ENCODE measurements around the gene NBEA. TPM values are rescaled to one million over a fixed set of nuclear protein-coding genes. Genes with fewer than 3 reads are reported as not detected.

Gene NBEA
- total RNA-seq, 2 donors from 2014 or later: 17.5 to 24.7 TPM

DNA sequence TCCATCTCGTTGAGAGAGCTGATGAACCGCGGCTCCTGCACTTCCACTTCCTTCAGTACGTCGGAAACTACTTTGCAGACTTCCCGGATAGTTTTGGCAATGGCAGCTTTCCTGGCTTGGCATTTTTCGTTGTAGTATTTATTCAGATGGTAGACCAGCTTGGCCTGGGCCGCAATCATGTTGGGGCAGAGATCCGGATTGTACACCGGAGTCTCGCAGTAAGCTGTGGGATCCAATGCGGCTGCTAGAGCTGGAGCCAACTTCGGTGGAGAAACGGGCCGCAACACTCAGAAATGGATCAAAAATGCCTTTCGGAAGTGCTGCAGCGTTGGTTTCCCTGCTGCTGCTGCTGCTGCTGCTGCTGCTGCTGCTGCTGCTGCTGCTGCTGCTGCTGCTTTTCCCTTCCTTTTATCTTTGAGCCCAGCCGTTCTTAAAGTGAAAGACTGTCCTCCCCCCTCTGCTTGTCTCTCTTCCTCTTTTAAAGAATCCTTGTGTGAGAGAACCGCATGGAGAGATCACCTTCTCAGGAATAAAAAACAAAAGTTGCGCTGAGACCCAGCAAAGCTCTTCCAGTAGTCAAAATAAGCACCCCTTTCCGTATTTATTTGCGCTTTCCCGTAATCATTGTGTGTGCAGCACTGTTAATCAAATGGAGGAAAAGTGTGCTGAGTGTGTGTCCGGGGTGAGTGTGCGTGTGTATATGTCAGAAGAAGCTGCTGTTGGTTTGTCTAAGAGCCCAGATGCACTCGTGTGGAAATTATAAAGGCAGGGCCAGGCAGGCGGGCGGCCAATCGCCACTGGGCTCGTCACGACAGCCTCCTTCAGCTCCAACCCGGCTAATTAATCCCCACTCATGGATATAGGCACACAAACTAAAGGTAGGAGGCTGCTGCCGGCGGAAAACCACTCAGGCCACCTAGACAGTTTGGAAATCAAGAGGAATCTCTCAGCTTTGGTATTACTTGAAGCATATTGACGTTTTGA, 534.2 kb downstream of the NBEA start, which contains the start of gene MAB21L1:
MAB21L1 (minus strand) TSS at position 730 of the 984 bp plus-strand sequence; CDS start at position 179, 551 bp downstream.
- DNase-seq (ENCODE audit: low spot score): no peak

DNA sequence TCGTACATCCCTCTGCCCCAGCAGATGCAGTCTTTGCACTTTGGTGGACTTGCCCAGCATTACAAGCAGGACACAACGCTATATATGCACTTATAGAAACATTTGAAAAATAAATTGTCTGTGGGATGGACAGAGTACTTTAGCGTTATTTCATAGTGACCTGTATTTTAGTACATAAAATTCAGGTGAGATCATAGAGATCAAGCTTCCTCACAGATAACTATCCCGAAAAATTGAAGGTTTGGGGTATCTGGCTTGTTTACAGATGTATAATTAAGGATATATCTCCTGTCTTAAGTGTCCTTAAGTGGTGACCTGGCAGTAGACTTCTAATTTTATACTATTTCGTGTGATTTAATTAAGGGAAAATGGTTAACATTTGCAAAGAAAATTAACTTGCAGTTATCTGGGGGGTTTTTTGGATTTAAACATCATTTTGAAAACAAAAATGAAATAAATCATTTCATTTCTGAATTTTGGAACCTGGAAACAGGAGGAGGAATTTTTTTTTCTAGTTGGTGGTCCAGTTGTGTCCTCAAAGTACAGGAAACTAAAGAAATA, 535.4 kb downstream of the NBEA start:
- H3K27ac ChIP-seq: no peak overlapping the region

More for the DNA sequence above, 534.2 kb downstream of the NBEA start, which contains the start of gene MAB21L1:
- TF ChIP-seq CTCF (IDR thresholded peaks at IDR 0.05): no peak
- Histone ChIP-seq H3K27me3 (no peaks in the 10 kb centered on the region), H3K4me1 (peaks cover 0 to 4% of the 10 kb centered on the region in 2 donors), H3K9me3 (no peaks in the 10 kb centered on the region), H3K4me3 (peak within 1 kb of the TSS; percentile 35 to 52), H3K27ac (peak within 1 kb of the TSS; percentile 48 to 52), H3K36me3 (no peaks in the 10 kb centered on the region)

GRCh38 chr13:35478271-35479037, 536.4 kb downstream of the NBEA start:
- TF ChIP-seq CTCF (IDR thresholded peaks at IDR 0.05): no peak
- no peak for DNase-seq (ENCODE audit: low spot score)
- H3K27ac ChIP-seq: no peak overlapping the region
- H3K9me3 ChIP-seq: no peaks in the 10 kb centered on the region
- H3K4me3 ChIP-seq: no peak overlapping the region
- no peaks in the 10 kb centered on the region for H3K27me3 ChIP-seq
- no peaks in the 10 kb centered on the region for H3K36me3 ChIP-seq
- peaks cover 0 to 4% of the 10 kb centered on the region in 2 donors for H3K4me1 ChIP-seq

More for the DNA sequence above, 535.4 kb downstream of the NBEA start:
- Histone ChIP-seq H3K9me3 (no peaks in the 10 kb centered on the region), H3K36me3 (no peaks in the 10 kb centered on the region), H3K4me3 (no peak overlapping the region), H3K4me1 (peaks cover 0 to 4% of the 10 kb centered on the region in 2 donors), H3K27me3 (no peaks in the 10 kb centered on the region)
- TF ChIP-seq CTCF (IDR thresholded peaks at IDR 0.05): no peak
- no peak for DNase-seq (ENCODE audit: low spot score)

- Histone ChIP-seq H3K4me3 (no peak overlapping the region), H3K36me3 (no peaks in the 10 kb centered on the region), H3K9me3 (no peaks in the 10 kb centered on the region), H3K4me1 (peaks cover 0 to 4% of the 10 kb centered on the region in 2 donors), H3K27ac (no peak overlapping the region), H3K27me3 (no peaks in the 10 kb centered on the region)
- no peak for DNase-seq (ENCODE audit: low spot score)
- no peak for TF ChIP-seq CTCF (IDR thresholded peaks at IDR 0.05)
Observed at GRCh38 chr13:35479038-35479492, 537.0 kb downstream of the NBEA start.

GRCh38 chr13:35479706-35480105, 537.6 kb downstream of the NBEA start:
- H3K4me3 ChIP-seq: no peak overlapping the region

More at GRCh38 chr13:35479706-35480105, 537.6 kb downstream of the NBEA start:
- Histone ChIP-seq H3K4me1 (peaks cover 0 to 4% of the 10 kb centered on the region in 2 donors), H3K27me3 (no peaks in the 10 kb centered on the region), H3K27ac (no peak overlapping the region), H3K9me3 (no peaks in the 10 kb centered on the region), H3K36me3 (no peaks in the 10 kb centered on the region)
- no peak for TF ChIP-seq CTCF (IDR thresholded peaks at IDR 0.05)
- no peak for DNase-seq (ENCODE audit: low spot score)

All from right atrium auricular region (tissue), 2 donors.